HG03060 (cell line): Measurements from ENCODE around the gene KRTAP10-10.
"Not testable (repeated sequence)": the region's sequence is repeated elsewhere in the genome, so short reads cannot be mapped to it uniquely, and the experiment has no call there.

Experiments
- ATAC-seq: cut with Tn5 transposase; IDR thresholded peaks from one replicate; pipeline ENCODE4 v1.9.1; 2021; ENCODE audit warnings: low read depth, moderate number of reproducible peaks; ENCODE audit not compliant: unreplicated experiment

The KRTAP10-10 gene

GRCh38 chr21:44601596-44602462, 35.3 kb upstream of the KRTAP10-10 start:
- ATAC-seq: no peak

- ATAC-seq: no peak
These were observed 34.7 kb upstream of the KRTAP10-10 start for GRCh38 chr21:44602463-44602850.

GRCh38 chr21:44603109-44603875, 33.9 kb upstream of the KRTAP10-10 start:
- no peak for ATAC-seq

- ATAC-seq: no peak
These were observed 33.2 kb upstream of the KRTAP10-10 start for GRCh38 chr21:44603911-44604310.

GRCh38 chr21:44606495-44606894, 30.7 kb upstream of the KRTAP10-10 start:
- no peak for ATAC-seq

- ATAC-seq: no peak
These were observed 28.0 kb upstream of the KRTAP10-10 start for GRCh38 chr21:44609193-44609592.

- ATAC-seq: not testable (repeated sequence)
These were observed 26.9 kb upstream of the KRTAP10-10 start for GRCh38 chr21:44610157-44610843.

- ATAC-seq: no peak
These were observed 25.6 kb upstream of the KRTAP10-10 start for GRCh38 chr21:44611551-44611950.

- no peak for ATAC-seq
These were observed 25.1 kb upstream of the KRTAP10-10 start, which contains the start of gene KRTAP10-8 for GRCh38 chr21:44612029-44612486. Gene KRTAP10-8, plus strand, starts transcription at chr21:44612079. Its CDS starts 22 bp downstream, at chr21:44612101.

GRCh38 chr21:44612669-44613229, 24.4 kb upstream of the KRTAP10-10 start:
- ATAC-seq: no peak

GRCh38 chr21:44613386-44614155, 23.6 kb upstream of the KRTAP10-10 start:
- ATAC-seq: no peak

- no peak for ATAC-seq
These were observed 23.0 kb upstream of the KRTAP10-10 start for GRCh38 chr21:44614161-44614631.

- no peak for ATAC-seq
These were observed 22.2 kb upstream of the KRTAP10-10 start for GRCh38 chr21:44614961-44615391.

GRCh38 chr21:44615466-44615865, 21.7 kb upstream of the KRTAP10-10 start:
- no peak for ATAC-seq

- no peak for ATAC-seq
These were observed 21.1 kb upstream of the KRTAP10-10 start for GRCh38 chr21:44615911-44616590.

GRCh38 chr21:44616591-44616926, 20.6 kb upstream of the KRTAP10-10 start:
- ATAC-seq: no peak

- no peak for ATAC-seq
These were observed 20.1 kb upstream of the KRTAP10-10 start for GRCh38 chr21:44617071-44617501.

- ATAC-seq: no peak
These were observed 18.7 kb upstream of the KRTAP10-10 start for GRCh38 chr21:44618504-44618903.

GRCh38 chr21:44618909-44619308, 18.2 kb upstream of the KRTAP10-10 start:
- ATAC-seq: no peak
